Measurements from ENCODE around the gene SMIM41.

DNA sequence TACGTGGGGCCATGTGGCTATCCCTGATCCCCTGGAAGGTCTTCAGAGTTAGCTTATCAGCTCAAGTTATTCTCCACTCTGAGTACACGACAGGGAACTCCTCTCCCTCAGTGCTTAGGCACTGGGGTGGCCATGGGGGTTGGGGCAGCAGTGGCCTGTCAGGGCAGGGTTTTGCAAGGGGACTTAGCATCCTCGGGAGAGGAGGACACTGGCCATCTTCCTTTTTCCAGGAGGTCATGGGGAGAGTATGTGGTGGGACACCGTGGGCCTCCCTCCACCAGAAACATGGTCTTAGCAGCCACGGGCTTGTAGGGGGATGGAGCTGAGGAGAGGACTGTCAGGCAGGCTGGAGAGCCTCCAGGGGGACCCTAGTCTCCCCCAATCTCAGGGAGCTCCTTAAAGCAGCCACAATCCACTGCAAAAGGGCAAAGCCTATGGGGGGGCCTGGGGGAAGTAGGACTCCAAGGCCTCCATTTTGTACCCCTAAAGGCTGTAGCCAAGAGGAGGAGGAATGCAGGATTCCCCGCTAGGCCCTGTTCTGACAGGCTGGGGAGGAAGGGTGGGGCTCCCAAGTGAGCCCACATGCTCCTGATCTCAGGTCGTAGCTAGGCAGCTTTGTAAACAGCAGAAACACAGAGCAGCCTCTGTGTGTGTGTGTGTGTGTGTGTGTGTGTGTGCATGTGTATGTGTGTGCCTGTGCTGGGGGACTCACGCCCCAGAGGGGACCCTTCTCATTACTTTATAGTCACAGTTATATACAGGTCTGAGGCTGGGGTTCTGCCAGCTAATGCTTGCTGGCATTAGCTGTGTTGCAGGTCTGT, 75.8 kb downstream of the SMIM41 start:
- TF ChIP-seq POLR2AphosphoS5 (IDR thresholded peaks at IDR 0.05; ENCODE audit: low read depth) (no peak), CTCF (IDR thresholded peaks at IDR 0.05; ENCODE audit: insufficient read depth, low read length) (no peak)
- TF ChIP-seq, protein P1, sequence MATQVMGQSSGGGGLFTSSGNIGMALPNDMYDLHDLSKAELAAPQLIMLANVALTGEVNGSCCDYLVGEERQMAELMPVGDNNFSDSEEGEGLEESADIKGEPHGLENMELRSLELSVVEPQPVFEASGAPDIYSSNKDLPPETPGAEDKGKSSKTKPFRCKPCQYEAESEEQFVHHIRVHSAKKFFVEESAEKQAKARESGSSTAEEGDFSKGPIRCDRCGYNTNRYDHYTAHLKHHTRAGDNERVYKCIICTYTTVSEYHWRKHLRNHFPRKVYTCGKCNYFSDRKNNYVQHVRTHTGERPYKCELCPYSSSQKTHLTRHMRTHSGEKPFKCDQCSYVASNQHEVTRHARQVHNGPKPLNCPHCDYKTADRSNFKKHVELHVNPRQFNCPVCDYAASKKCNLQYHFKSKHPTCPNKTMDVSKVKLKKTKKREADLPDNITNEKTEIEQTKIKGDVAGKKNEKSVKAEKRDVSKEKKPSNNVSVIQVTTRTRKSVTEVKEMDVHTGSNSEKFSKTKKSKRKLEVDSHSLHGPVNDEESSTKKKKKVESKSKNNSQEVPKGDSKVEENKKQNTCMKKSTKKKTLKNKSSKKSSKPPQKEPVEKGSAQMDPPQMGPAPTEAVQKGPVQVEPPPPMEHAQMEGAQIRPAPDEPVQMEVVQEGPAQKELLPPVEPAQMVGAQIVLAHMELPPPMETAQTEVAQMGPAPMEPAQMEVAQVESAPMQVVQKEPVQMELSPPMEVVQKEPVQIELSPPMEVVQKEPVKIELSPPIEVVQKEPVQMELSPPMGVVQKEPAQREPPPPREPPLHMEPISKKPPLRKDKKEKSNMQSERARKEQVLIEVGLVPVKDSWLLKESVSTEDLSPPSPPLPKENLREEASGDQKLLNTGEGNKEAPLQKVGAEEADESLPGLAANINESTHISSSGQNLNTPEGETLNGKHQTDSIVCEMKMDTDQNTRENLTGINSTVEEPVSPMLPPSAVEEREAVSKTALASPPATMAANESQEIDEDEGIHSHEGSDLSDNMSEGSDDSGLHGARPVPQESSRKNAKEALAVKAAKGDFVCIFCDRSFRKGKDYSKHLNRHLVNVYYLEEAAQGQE (IDR thresholded peaks at IDR 0.05; ENCODE audit: insufficient replicate concordance, low read depth): no peak

Data from HL-60 (cell line).